NCI-H510A treated with DMSO at 0.1 percent for 48 hours (cell line): Measurements from ENCODE around the gene RIMS3.
"Not testable (repeated sequence)": the region's sequence is repeated elsewhere in the genome, so short reads cannot be mapped to it uniquely, and the experiment has no call there.

ENCODE experiments used
- DNase-seq: peaks from one replicate; lab custom pipeline; 2025; lab: John Stamatoyannopoulos, UW

The RIMS3 gene

DNA sequence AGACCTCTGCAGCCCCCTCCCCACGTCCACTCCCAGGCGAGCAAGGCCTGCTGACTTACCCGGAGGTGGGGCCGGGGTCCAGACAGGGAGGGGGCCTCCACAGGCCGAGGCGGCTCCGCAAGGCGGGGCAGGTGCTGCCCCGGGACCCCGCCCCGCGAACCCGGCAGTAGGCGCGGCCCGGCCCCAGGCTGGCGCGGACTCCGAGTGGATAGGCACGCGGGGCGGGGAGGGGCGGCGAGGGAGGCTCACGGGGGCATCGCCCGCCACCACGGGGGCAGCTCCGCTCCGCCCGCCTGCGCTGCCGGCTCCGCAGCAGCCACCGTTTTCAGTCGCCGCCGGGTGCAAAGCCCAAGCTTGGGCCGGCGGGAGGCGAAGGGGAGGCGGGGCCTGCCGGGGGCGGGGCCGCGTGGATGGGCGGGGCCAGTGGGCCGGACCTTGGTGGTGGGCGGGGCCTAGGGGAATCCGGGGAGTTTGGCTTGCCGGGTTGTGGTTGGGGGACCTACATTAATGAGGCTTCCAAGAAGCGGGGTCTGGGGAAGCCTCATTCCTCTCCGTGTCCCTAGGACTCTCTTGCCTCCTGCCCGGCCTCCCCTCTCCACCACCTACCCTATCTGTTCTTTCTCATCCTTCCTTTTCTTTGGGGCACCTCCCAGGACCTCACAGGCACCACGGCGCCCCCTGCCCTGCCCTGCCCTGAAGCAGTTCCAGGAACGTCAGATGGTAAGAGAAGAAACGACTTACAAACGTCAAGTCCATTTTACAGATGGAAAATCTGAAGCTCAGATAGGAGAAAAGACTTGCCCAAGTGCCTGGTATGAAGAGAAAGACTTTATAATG lies at the start of gene RIMS3:
Gene RIMS3, minus strand, starts transcription at position 348 of the 837 bp plus-strand sequence. CDS start 23,757 bp downstream, outside the sequence.
- DNase-seq = peak; percentile 80

DNA sequence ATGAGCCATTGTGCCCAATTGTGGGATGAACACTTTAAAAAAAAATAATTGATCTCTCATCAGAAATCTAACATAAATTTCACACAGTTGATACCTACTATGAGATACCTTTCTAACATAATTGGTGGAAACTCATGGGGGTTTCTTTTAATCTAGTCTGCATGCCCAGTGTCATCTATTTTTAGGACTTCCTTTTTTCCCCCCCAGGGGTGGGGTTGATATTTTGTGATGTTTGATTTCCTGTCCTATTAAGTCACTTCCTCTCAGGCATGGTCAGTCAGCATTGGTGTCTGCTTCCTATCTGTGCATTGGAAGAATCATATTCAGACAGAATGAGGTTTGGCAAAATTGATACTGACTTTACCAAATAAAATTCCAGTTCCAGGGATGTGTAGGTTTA lies 47.5 kb upstream of the RIMS3 start:
- DNase-seq = no peak

DNA sequence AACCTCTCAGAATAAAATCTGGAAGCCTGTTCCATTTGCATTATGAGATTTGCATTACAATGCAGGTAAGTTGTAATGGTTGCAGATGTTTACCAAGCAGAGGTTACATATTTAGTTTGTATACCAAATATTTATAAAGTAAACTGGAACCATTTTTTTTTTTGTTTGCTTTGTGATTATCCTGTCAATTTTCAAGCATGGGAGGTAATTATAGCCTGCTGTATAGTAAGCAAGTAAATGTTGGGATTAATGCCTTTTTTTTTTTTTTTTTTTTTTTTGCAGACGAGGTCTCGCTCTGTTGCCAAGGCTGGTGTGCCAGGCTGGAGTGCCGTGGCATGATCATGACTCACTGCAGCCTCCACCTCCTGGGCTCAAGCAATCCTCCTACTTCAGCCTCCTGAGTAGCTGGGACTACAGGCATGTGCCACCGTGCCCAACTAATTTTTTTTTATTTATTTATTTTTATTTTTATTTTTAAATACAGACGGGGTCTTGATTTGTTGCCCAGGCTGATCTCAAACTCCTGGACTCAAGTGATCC lies 47.0 kb upstream of the RIMS3 start:
- DNase-seq = no peak

DNA sequence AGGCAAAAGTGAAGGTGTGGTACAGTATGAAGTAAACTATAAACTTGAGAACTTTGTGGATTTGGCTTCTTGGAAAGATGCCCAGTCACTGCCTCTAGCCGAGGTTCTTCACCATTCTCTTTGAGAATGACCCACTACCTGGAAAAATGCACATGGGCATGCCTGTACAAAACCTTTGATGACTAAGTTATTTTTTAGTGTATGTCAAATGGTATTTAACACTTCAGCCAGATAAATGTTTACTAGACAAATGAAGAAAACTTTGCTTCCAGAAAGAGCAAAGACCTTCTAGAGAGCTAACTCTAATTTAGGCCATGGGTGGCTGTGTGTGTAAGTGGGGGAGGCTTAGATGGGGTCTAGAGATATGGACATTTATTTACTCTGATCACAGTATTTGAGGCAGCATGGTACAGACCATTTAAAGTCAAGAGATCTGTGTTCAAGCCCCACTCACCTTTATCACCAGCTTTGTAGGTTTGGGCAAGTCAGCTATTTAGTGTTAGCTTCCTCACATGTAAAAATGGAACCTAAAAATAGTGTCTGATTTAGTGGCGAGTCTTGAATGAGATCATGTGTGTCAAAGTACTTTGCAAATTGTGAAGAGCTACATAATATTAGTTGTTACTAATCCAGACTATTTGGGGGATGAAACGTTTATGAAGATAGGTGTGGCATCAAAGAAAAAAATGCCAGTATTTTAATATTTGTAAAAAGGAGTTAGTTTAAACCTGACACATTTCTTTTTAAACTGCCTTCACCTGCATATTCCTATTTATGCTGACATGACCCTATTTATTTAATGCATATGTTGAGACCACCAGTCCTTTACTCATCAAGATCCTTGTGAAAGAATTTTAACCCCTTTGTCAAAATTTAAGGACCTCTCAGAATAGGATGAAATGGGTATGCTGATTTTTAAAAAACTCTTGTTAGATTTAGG lies 46.3 kb upstream of the RIMS3 start:
- DNase-seq = no peak

DNA sequence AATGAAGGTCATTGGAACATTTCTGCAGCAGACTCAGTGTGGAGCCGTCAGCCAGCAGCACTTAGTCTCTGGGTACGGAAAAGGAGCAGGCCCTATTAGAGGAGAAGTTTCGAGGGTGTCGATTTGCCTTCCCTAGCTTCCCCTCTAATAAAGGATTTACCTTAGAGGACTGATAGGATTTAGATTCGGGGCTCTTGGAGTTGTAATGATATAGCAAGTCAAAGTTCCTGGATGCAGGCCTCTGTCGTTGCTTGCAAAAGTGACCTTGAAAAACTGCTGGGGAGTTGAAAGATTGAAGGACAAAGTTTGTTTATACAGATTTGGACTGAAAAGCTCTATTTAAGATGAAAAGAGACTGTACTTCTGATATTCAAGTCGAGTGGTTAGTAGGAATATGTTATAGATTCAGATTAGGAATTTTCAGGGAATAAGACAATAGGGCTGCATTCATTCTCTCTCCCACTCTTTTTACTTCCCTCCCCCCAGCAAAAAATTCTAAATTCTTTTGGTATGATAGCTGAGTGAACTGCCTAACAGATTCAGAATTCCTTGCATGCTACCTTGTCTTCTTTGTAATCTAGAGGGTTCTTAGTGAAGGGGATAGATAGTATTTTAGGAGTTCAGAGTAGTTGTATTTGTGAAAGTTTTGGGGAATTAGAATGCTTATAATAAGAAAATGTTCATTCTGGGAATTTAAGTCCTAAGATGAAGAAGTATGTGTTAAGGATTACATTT lies 45.3 kb upstream of the RIMS3 start:
- DNase-seq = peak; percentile 31

DNA sequence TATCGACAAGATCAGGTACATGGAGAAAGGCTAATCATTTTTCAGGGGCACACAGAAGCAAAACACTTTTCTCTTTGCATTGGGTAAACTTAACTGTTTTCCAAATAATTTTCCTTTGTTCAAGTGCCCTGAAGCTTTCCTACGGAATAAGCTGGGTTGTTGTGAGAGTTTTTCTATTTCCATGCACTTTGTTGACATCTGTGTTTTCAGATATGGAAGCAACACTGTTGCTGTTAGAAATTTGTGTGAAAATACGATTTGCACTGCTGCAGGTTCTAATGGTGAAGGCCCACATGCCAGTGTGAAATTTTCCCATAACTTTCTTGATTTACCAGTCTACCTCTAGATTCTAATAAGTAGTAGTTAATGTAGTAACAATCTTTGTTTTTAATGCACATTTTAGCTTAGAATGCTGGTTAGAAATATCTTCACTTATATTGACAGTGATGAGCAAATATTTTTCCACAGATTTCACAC lies 44.4 kb upstream of the RIMS3 start:
- DNase-seq = no peak

DNA sequence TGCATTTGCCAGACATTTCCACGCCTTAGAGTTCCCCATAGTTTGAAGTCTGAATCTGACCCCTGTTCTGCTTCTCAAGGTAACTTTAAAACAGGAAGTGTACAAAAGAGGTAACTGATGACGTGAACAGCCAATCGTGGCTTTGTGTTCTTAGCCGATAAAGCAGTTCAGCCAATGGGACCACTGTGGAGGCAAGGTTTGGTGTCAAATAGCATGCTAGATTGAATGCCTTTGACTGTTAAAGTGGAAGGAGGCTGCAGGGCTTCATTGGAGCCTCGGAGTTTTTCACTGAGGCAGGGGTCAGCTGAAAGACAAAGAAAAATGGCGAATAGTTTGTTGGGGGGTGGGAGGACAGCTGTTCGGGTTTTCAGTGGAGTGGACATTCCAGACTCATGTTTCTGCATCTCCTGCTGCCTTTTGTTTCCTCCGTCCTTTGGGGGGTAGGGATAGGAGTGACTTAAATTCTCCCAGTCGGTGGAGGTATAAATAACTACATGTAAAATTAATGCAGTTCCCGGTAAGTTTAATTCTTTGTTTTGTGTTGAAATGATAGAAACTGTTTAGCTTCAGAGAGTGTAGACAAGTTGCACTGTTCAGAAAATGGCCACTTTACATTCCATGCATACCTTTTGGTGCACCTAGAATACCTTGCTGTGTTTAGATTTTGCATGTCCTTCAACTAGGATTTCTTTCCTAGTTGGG lies 43.8 kb upstream of the RIMS3 start:
- DNase-seq = peak; percentile 100

DNA sequence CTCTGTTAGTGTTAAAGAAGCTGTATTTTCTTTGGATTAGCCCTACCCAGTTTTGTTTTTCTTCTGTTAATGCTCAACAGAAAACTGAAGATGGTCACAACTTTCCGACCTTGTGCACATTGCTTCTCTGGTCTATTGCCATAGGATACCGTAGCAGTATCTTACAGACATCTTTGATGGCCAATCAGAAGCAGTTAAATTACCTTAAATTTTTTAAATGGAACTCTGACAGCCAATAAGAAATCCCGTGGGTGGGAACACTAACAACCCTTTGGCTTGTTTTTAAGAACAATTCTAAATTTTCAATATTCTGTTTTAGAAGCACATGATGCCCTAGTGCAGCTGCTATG lies 43.2 kb upstream of the RIMS3 start:
- DNase-seq = peak; percentile 100

DNA sequence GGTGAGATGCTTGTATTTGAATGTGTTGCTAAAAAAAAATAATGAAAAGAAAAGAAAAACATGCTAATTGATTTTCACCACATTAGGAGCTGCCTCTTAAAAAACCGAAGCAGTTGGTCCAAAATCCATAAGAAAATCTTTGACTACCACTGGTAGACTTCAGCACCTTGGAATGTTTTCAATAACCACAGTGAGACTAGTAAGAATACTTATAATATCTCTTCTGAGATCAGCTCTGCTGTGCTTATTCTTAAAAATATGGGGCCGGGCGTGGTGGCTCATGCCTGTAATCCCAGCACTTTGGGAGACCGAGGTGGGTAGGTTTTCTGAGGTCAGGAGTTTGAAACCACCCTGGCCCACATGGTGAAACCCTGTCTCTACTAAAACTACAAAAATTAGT lies 41.1 kb upstream of the RIMS3 start:
- no peak for DNase-seq

DNA sequence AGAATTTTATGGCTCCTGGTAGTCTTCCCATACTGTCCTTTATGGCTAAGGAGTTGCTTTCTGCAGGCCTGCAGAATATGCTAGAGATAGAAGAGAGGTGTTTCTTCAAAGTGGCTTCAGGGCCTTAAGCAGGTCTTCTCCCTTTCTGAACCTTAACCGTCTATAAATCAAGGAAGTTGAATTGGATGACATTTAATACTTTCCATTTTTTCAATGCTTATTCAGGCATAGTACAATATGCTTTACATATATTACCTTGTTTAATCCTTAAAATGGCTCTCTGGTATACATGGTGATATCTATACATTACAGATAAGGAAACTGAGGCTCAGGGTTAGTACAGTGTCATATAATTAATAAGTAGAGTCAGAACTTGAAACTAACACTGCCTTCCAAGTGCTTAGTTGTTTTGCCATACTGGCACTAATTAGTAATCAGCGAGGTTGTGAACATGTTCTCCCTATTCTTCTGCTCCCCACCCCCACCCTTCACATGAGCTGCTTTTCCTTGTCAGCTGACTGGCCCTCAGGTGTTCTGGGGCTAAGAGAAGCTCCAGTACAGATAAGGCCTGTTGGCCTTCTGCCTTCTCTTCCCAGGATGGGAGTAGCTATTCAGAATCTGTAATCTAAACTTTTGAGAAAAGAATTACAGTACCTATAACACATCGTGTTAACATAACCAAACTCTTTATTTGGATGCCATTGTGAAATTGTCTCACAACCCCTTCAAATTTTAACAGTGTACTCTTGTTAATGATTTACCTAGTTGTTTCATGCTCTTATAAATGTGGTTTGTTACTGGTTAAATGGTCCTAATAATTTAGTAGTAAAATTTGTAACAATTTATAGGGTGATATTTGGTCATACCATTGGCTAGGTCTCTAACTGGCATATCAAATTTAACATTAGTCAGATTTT lies 39.6 kb upstream of the RIMS3 start:
- DNase-seq = no peak

DNA sequence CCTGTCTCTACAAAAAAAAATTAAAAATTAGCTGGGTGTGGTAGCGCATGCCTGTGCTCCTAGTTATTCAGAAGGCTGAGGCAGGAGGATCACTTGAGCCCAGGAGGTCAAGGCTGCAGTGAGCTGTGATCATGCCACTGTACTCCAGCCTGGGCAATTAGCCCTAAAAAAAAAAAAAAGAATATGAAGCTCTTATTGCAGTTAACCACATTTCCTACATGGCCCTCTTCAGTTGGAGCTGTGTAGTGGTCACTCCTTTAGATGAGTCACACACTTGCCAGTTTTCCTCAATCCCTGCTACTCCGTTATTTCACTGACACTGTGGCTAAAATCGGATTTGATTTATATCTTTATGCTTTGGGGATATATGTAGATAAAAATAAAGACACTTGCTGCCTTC lies 37.8 kb upstream of the RIMS3 start:
- DNase-seq = no peak

DNA sequence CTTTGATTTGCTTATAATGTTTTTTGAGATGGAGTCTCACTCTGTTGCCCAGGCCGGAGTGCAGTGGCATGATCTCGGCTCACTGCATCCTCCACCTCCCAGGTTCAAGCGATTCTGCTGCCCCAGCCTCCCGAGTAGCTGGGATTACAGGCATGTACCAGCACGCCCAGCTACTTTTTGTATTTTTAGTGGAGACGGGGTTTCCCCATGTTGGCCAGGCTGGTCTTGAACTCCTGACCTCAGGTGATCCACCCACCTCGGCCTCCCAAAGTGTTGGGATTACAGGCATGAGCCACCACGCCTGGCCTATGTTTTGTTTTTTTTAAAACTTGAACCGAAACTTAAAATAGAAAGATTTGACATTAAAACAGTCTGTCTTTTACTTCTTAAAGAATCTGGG lies 37.3 kb upstream of the RIMS3 start:
- not testable (repeated sequence) for DNase-seq

DNA sequence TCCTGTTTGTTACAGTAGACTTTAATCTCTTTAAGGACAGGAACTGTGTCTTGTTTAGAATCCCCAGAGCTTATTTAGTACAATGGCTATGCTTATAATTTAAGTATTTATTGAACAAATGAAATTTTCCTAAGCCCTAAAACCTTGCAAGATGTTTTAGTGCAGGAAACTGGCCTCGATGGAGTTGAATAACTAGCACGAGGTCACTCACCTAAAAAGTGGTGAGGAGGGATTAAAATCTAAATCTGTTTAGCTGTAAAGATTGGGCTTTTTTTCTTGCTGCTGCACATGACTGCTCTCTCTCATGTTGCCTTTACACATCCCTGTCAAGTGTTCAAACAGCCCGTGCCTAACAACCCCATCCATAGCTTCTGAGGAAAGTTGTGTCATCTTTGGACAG lies 36.2 kb upstream of the RIMS3 start:
- no peak for DNase-seq

DNA sequence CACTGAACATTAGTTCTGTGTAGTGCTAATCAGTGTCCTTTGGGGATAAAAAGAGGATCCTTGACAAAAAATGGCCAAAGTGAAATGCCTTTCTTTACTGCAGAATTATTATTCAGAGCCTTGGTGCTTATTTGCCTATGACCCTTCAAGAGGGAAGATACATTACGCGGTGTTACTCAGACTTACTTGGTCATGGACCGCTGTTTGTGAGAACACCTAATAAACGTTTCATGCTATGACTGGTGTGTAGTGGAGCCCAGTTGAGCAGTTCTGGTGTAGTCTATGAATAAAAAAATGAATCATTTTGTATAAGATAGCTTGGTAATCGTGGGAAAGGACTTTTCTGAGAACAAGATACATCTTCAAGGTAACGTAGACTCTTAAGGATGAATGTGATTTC lies 34.3 kb upstream of the RIMS3 start:
- no peak for DNase-seq

DNA sequence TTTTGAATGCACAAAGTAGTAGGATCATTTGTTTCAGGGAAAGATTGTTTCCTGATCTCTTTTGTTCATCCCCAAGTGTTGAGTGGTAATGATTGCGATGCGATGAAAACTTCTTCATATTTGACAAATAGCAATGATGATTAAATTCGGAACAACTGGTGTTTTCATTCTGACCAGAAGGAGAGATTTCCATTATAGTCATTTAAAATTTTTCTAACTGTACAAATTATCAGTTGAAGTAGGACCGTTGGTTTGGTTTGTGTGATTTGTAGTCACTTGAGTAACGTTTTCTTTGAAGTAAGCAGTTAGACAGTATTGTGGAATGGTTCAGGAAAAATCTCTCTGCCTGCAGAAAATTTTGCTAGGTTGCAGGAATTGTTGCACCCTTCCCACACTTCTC lies 32.0 kb upstream of the RIMS3 start:
- no peak for DNase-seq

DNA sequence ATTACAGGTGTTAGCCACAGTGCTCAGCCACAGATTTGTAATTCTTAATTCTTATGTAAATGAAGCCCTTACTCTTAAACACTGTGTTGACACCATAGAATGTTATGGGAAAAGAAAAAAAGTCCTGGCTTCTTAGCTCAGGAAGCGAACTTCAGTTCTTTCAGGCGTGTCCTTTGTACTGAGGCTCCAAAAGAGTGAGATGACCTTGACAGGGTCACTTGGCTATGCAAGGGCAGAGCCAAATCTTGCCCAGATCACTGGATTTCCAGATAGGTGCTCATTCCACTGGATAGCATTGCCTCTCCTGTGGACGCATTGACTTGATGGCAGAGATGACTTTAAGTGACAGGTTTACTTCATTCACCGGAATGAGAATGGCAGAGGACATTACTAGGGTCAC lies 30.8 kb upstream of the RIMS3 start:
- no peak for DNase-seq

DNA sequence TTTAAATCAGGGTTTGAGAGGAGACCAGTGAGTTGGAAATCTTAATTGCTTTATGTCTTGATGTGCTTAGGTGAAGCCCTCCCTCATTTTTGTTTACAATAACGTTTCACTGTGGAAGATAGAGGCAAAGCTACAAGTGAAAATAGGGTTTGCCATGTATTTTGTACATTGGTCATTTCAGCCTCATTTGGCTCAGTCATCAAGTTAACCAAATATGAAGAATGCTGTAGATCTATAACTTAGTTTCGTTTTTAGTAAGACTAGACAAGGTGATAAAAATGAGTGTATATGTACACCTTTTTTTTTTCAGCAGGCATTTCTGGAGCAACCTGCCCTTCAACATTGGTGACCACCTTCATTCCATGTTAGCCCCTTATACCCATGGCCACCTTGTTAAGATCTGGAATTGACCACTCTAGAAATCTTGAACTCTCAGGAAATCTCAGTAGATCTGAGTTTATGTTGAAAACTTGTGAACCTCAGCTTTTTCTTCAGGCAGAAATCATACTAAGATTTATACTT lies 28.9 kb upstream of the RIMS3 start:
- DNase-seq = no peak

DNA sequence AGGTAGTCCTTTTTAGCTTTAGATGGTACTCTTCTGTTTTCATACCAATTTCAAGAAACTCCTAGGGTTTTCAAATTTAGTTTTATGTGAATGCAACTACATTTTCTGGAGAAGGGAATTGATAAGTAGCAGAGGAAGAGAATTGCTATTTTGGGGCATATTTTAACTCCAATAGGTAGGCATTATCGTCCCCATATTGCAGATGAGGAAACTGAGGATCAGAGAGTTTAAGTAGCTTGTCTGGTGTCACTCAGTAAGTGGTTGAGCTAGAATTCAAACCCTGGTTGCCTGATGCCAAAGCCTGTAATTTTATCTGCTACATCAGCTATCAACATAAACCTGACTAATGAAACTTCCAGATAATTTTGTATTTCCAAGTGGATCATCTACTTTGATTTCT lies 27.9 kb upstream of the RIMS3 start:
- no peak for DNase-seq

DNA sequence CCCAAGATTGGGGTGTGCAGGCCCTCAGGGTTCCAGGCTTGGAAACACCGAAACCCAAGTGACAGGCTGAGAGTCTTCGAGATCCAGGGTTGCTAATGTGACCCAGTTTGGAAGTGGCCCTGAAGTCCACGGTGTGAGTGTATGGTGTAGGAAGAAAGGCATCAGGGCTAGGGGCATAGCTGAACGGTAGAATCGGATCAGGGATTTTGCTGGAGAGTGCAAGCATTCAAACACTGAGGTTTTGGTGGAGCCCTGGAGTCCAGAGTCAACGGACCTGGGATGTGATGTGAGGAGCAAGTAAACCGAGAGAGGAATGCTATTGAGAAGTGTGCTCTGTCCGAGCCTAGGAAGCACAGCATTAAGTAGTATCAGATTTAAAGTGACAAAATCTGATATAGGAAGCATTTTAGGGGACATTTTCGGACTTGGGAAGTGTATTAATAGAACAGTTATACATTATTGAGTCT lies 27.0 kb upstream of the RIMS3 start:
- DNase-seq = peak; percentile 80
